ENCODE measurements around the gene BYSL. TPM values are rescaled to one million over a fixed set of nuclear protein-coding genes. Genes with fewer than 3 reads are reported as not detected.

Gene BYSL
- total and polyA plus RNA-seq, 9 of the 15 experiments (the other 6 are each of a cell fraction or from before 2014, with no cell fraction given): 22.2 to 92.3 (median 53.4) TPM

GRCh38 chr6:41914343-41914742 is 7.0 kb upstream of the BYSL start:
- H3K4me2 ChIP-seq (ENCODE audit: insufficient read depth, low read length): no peak overlapping the region
- no peaks in the 10 kb centered on the region for H3K9me3 ChIP-seq (replicated peaks; ENCODE audit: control insufficient read depth, insufficient read depth, low read depth, low read length)
- CTCF ChIA-PET (ENCODE audit: low intra/inter-chr PET ratio): no interaction called here
- peaks cover 65% of the 10 kb centered on the region for H3K36me3 ChIP-seq (ENCODE audit: control insufficient read depth, insufficient read depth, low read length)
- in situ Hi-C loops (cut with MboI): no loop called here
- intact Hi-C loops (cut with micrococcal nuclease): no loop called here
- H3K79me2 ChIP-seq (ENCODE audit: control insufficient read depth, insufficient read depth, low read length): peaks cover 37% of the 10 kb centered on the region
- FAIRE-seq (no peak), DNase-seq (ENCODE audit: extremely low read depth in 1 of 4, low spot score in 3 of 4) (no peak), ATAC-seq (no peak)
- H3K27ac ChIP-seq (ENCODE audit: extremely low read depth, low read depth, low read length): no peak overlapping the region
- TF ChIP-seq IRF2 (CRISPR knock-in tag; IDR thresholded peaks at IDR 0.05) (no peak), ARID3A (IDR thresholded peaks at IDR 0.05; ENCODE audit: borderline replicate concordance, low read depth, low read length) (no peak), GABPB2 (CRISPR knock-in tag; conservative IDR thresholded peaks at IDR 0.05) (no peak), MECOM (CRISPR knock-in tag; IDR thresholded peaks at IDR 0.05) (no peak), PHF8 (IDR thresholded peaks at IDR 0.05; ENCODE audit: borderline replicate concordance, low read length) (no peak), HEY1 (CRISPR knock-in tag; IDR thresholded peaks at IDR 0.05; ENCODE audit: borderline replicate concordance) (no peak), ELF1 (tag; IDR thresholded peaks at IDR 0.05) (no peak), ZNF696 (CRISPR knock-in tag; conservative IDR thresholded peaks at IDR 0.05) (no peak), HIVEP1 (CRISPR knock-in tag; IDR thresholded peaks at IDR 0.05) (no peak), YBX1 (IDR thresholded peaks at IDR 0.05) (no peak), FOXA1 (IDR thresholded peaks at IDR 0.05; ENCODE audit: borderline replicate concordance) (no peak), ELK3 (CRISPR knock-in tag; IDR thresholded peaks at IDR 0.05) (no peak)
- TF ChIP-seq, protein P1, sequence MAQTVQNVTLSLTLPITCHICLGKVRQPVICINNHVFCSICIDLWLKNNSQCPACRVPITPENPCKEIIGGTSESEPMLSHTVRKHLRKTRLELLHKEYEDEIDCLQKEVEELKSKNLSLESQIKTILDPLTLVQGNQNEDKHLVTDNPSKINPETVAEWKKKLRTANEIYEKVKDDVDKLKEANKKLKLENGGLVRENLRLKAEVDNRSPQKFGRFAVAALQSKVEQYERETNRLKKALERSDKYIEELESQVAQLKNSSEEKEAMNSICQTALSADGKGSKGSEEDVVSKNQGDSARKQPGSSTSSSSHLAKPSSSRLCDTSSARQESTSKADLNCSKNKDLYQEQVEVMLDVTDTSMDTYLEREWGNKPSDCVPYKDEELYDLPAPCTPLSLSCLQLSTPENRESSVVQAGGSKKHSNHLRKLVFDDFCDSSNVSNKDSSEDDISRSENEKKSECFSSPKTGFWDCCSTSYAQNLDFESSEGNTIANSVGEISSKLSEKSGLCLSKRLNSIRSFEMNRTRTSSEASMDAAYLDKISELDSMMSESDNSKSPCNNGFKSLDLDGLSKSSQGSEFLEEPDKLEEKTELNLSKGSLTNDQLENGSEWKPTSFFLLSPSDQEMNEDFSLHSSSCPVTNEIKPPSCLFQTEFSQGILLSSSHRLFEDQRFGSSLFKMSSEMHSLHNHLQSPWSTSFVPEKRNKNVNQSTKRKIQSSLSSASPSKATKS (CRISPR knock-in tag; IDR thresholded peaks at IDR 0.05): no peak
- TF ChIP-seq, protein P2, sequence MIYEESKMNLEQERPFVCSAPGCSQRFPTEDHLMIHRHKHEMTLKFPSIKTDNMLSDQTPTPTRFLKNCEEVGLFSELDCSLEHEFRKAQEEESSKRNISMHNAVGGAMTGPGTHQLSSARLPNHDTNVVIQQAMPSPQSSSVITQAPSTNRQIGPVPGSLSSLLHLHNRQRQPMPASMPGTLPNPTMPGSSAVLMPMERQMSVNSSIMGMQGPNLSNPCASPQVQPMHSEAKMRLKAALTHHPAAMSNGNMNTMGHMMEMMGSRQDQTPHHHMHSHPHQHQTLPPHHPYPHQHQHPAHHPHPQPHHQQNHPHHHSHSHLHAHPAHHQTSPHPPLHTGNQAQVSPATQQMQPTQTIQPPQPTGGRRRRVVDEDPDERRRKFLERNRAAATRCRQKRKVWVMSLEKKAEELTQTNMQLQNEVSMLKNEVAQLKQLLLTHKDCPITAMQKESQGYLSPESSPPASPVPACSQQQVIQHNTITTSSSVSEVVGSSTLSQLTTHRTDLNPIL (CRISPR knock-in tag; IDR thresholded peaks at IDR 0.05): no peak
- H3K27me3 ChIP-seq (ENCODE audit: control insufficient read depth in 2 of 2, insufficient read depth in 2 of 2, low read length in 2 of 2): no peaks in the 10 kb centered on the region
- 88% methylated on average over 2 of the region's 2 CpGs for WGBS (ENCODE audit: insufficient coverage, low coverage, missing lambda C conversion rate)
- POLR2A ChIA-PET: interaction anchor here (0.6 to 3.9 kb wide), 3 partner anchors 10 to 152 kb away, joined by 3 to 16 read pairs (median 4); partner anchors contain the start of gene TOMM6
- H4K20me1 ChIP-seq (replicated peaks; ENCODE audit: control insufficient read depth, insufficient read depth, low read length): no peaks in the 10 kb centered on the region
- no peak overlapping the region for H3K4me3 ChIP-seq
- BruUV-seq (replicated peaks): no TSS peak
- no peaks in the 10 kb centered on the region for H3K9me1 ChIP-seq (ENCODE audit: control insufficient read depth, insufficient read depth, low read length)
- H3K9ac ChIP-seq (ENCODE audit: insufficient read depth in 1 of 2, low read depth in 2 of 2, low read length in 2 of 2): no peak overlapping the region
- peaks cover 3 to 7% of the 10 kb centered on the region in 2 experiments; a peak in 4 of 5 replicates for H3K4me1 ChIP-seq (replicated peaks in 1 of 2; ENCODE audit: control insufficient read depth in 2 of 2, insufficient read depth in 2 of 2, low read length in 2 of 2)
- H2AFZ ChIP-seq (ENCODE audit: low read depth, low read length): no peak overlapping the region
